ENCODE data around the gene PDE11A. TPM values are rescaled to one million over a fixed set of nuclear protein-coding genes. Genes with fewer than 3 reads are reported as not detected.

Gene PDE11A
- total and polyA plus RNA-seq, 2 experiments from 2014 or later = 0.34 to 0.86 TPM

GRCh38 chr2:177783835-177784744, 288.5 kb downstream of the PDE11A start:
- Histone ChIP-seq H3K27me3 (replicated peaks; ENCODE audit: insufficient read depth) (peaks cover 18% of the 10 kb centered on the region), H3K36me3 (ENCODE audit: low read depth) (no peaks in the 10 kb centered on the region), H3K9me3 (ENCODE audit: low read depth) (no peaks in the 10 kb centered on the region), H3K4me3 (peak overlapping the region; percentile 65), H3F3A (ENCODE audit: insufficient read depth) (peaks cover 18% of the 10 kb centered on the region), H3K9ac (peak overlapping the region; percentile 21; the same call in 1 of the 2 replicates), H3K9me2 (ENCODE audit: insufficient read depth) (no peaks in the 10 kb centered on the region), H4K20me1 (ENCODE audit: insufficient read depth) (no peaks in the 10 kb centered on the region), H3K79me2 (ENCODE audit: insufficient read depth) (no peaks in the 10 kb centered on the region), H2AFZ (peak overlapping the region; percentile 29; the same call in 1 of the 2 replicates), H3K27ac (peak overlapping the region; percentile 48), H3K4me2 (ENCODE audit: unreplicated experiment) (peak overlapping the region; percentile 87), H3K4me1 (ENCODE audit: insufficient read depth) (peaks cover 18% of the 10 kb centered on the region)
- in situ Hi-C loops (cut with MboI) = no loop called here
- no peak for TF ChIP-seq EZH2 (IDR thresholded peaks at IDR 0.05; ENCODE audit: insufficient read depth, poor library complexity, severe bottlenecking)
- TF ChIP-seq EZH2phosphoT487 (IDR thresholded peaks at IDR 0.05; ENCODE audit: insufficient read depth, low read depth) = 0 out of 2 replicates have a peak, but pooled peaks have one; percentile 66
- WGBS, 2 experiments (ENCODE audit: low coverage in 1 of 2, low lambda C conversion rate in 2 of 2, missing lambda C conversion rate in 2 of 2) = 2 to 3% methylated on average over 2 of the region's 2 CpGs
- DNase-seq = peak; percentile 83

GRCh38 chr2:177783091-177783490, 289.5 kb downstream of the PDE11A start:
- no peak overlapping the region for H3K9ac ChIP-seq
- H3K4me3 ChIP-seq = no peak overlapping the region
- H3K36me3 ChIP-seq (ENCODE audit: low read depth) = no peaks in the 10 kb centered on the region
- H4K20me1 ChIP-seq (ENCODE audit: insufficient read depth) = no peaks in the 10 kb centered on the region
- H3K9me2 ChIP-seq (ENCODE audit: insufficient read depth) = no peaks in the 10 kb centered on the region
- peaks cover 28% of the 10 kb centered on the region for H3K27me3 ChIP-seq (replicated peaks; ENCODE audit: insufficient read depth)
- H3K9me3 ChIP-seq (ENCODE audit: low read depth) = no peaks in the 10 kb centered on the region
- H3F3A ChIP-seq (ENCODE audit: insufficient read depth) = peaks cover 18% of the 10 kb centered on the region
- H3K4me1 ChIP-seq (ENCODE audit: insufficient read depth) = peaks cover 18% of the 10 kb centered on the region
- DNase-seq = no peak
- H3K79me2 ChIP-seq (ENCODE audit: insufficient read depth) = no peaks in the 10 kb centered on the region
- H3K27ac ChIP-seq = no peak overlapping the region
- peak overlapping the region; percentile 87 for H3K4me2 ChIP-seq (ENCODE audit: unreplicated experiment)
- in situ Hi-C loops (cut with MboI) = no loop called here
- H2AFZ ChIP-seq = no peak overlapping the region
- TF ChIP-seq EZH2 (IDR thresholded peaks at IDR 0.05; ENCODE audit: insufficient read depth, poor library complexity, severe bottlenecking) (no peak), EZH2phosphoT487 (IDR thresholded peaks at IDR 0.05; ENCODE audit: insufficient read depth, low read depth) (no peak)

GRCh38 chr2:177782613-177783012, 290.0 kb downstream of the PDE11A start:
- Histone ChIP-seq H3K9me3 (ENCODE audit: low read depth) (no peaks in the 10 kb centered on the region), H3K4me1 (ENCODE audit: insufficient read depth) (peaks cover 18% of the 10 kb centered on the region), H3K4me3 (no peak overlapping the region), H3K9me2 (ENCODE audit: insufficient read depth) (no peaks in the 10 kb centered on the region), H3K4me2 (ENCODE audit: unreplicated experiment) (no peak overlapping the region), H3K79me2 (ENCODE audit: insufficient read depth) (no peaks in the 10 kb centered on the region), H3K9ac (no peak overlapping the region), H3F3A (ENCODE audit: insufficient read depth) (peaks cover 18% of the 10 kb centered on the region), H2AFZ (no peak overlapping the region), H4K20me1 (ENCODE audit: insufficient read depth) (no peaks in the 10 kb centered on the region), H3K36me3 (ENCODE audit: low read depth) (no peaks in the 10 kb centered on the region), H3K27ac (no peak overlapping the region), H3K27me3 (replicated peaks; ENCODE audit: insufficient read depth) (peaks cover 32% of the 10 kb centered on the region)
- in situ Hi-C loops (cut with MboI) = no loop called here
- TF ChIP-seq EZH2phosphoT487 (IDR thresholded peaks at IDR 0.05; ENCODE audit: insufficient read depth, low read depth) (no peak), EZH2 (IDR thresholded peaks at IDR 0.05; ENCODE audit: insufficient read depth, poor library complexity, severe bottlenecking) (no peak)
- DNase-seq = no peak

- in situ Hi-C loops (cut with MboI) = no loop called here
- Histone ChIP-seq H2AFZ (no peak overlapping the region), H3F3A (ENCODE audit: insufficient read depth) (peaks cover 3% of the 10 kb centered on the region; the same call in 1 of the 2 replicates), H3K9me2 (ENCODE audit: insufficient read depth) (no peaks in the 10 kb centered on the region), H3K4me3 (no peak overlapping the region), H3K4me1 (ENCODE audit: insufficient read depth) (peaks cover 2% of the 10 kb centered on the region), H3K27ac (no peak overlapping the region), H3K9ac (no peak overlapping the region), H3K36me3 (ENCODE audit: low read depth) (no peaks in the 10 kb centered on the region), H3K79me2 (ENCODE audit: insufficient read depth) (no peaks in the 10 kb centered on the region), H3K27me3 (replicated peaks; ENCODE audit: insufficient read depth) (peaks cover 56% of the 10 kb centered on the region), H3K4me2 (ENCODE audit: unreplicated experiment) (no peak overlapping the region), H4K20me1 (ENCODE audit: insufficient read depth) (no peaks in the 10 kb centered on the region), H3K9me3 (ENCODE audit: low read depth) (no peaks in the 10 kb centered on the region)
- DNase-seq = no peak
- no peak for TF ChIP-seq EZH2phosphoT487 (IDR thresholded peaks at IDR 0.05; ENCODE audit: insufficient read depth, low read depth)
- no peak for TF ChIP-seq EZH2 (IDR thresholded peaks at IDR 0.05; ENCODE audit: insufficient read depth, poor library complexity, severe bottlenecking)
- WGBS, 2 experiments (ENCODE audit: low coverage in 1 of 2, low lambda C conversion rate in 2 of 2, missing lambda C conversion rate in 2 of 2) = 48 to 51% methylated on average over 5 of the region's 5 CpGs
These were observed 294.1 kb downstream of the PDE11A start for GRCh38 chr2:177778472-177778871.

All from GM23248 (cell line).